SJCRH30 (cell line): Measurements from ENCODE around the gene FRMPD1. TPM values are rescaled to one million over a fixed set of nuclear protein-coding genes. Genes with fewer than 3 reads are reported as not detected.

Experiments
- DNase-seq, 2 experiments: peaks; one replicate each; pipeline ENCODE4 v3.0.0-alpha.2; 2015 to 2020
- H3K27ac ChIP-seq: fragments of 250-450 bp; sonication (Bioruptor Pico); 2 replicates; pipeline ENCODE4 v1.5.1; 2020; ENCODE audit warnings: mild to moderate bottlenecking, moderate library complexity
- H3K27me3 ChIP-seq: fragments of 250-450 bp; sonication (Bioruptor Pico); 2 replicates; pipeline ENCODE4 v1.5.1; 2020; ENCODE audit warnings: mild to moderate bottlenecking, moderate library complexity
- H3K36me3 ChIP-seq: fragments of 250-450 bp; sonication (Bioruptor Pico); 2 replicates; pipeline ENCODE4 v1.5.1; 2020; ENCODE audit warnings: mild to moderate bottlenecking, moderate library complexity
- H3K4me1 ChIP-seq: fragments of 250-450 bp; sonication (Bioruptor Pico); 2 replicates; pipeline ENCODE4 v1.5.1; 2020; ENCODE audit warnings: mild to moderate bottlenecking, moderate library complexity
- H3K4me3 ChIP-seq: fragments of 250-450 bp; sonication (Bioruptor Pico); 2 replicates; pipeline ENCODE4 v1.5.1; 2020; ENCODE audit warnings: mild to moderate bottlenecking, moderate library complexity
- H3K9me3 ChIP-seq: fragments of 250-450 bp; sonication (Bioruptor Pico); replicated peaks from 2 replicates; pipeline ENCODE4 v1.5.1; 2020; ENCODE audit warnings: mild to moderate bottlenecking, moderate library complexity
- total RNA-seq: library from RNA; depleted of rRNA; stranded (reverse); fragments of >200 nt; shearing (Covaris generic); gene quantifications from 2 replicates; pipeline ENCODE4 v1.2.3, GENCODE V29; 2014

Gene FRMPD1
- total RNA-seq, 1 experiment from 2014 or later = 6.6 TPM

DNA sequence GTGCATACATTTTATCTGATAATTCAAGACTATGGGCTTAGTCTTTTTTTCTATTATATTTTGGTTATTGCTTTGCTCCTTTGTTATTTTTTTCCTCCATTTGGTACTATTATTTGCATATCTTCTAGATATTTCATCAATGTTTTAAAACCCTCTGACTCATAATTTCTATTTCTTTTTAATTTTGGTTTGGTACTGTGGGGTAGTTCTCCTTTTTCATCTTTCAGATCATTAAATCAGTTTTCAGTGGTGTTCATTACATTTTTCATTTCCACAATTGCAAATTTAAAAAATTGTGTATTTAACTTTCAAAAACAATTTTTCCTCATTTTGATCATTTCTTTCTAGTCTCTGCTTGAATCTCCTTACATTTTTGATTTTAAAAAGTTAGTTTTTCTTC is 7.5 kb upstream of the FRMPD1 start:
- no peaks in the 10 kb centered on the region for H3K27me3 ChIP-seq
- no peak for DNase-seq

DNA sequence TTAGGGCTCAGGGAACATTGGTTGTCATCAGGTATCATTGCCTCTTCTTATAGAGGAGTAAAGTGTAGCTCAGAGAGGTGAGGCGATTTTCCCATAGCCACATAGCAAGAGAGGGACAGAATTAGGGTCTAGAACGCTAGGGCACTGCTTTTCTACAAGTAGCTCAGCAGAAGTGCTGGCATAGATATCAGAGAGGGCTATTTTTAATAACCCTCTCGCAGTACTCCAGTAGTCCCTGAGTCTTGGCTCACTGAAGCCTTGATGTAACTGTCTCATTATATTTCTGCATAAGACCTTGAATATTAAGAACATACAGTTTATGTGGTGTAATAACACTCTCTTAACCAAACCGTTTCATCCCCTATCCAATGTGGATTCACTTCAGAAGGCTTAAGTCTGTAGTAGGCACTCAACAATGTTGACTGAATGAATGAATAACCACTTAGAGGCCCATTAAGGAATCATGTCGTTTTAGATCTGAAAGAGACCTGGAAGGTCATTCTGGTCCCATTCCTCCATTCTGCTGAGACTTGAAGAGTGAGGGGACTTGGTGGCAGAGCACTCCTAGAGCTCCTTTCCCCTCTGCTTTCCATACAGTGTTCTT is 4.7 kb upstream of the FRMPD1 start:
- DNase-seq = no peak
- Histone ChIP-seq H3K27ac (no peak overlapping the region), H3K27me3 (no peaks in the 10 kb centered on the region), H3K9me3 (no peaks in the 10 kb centered on the region), H3K4me1 (peaks cover 6% of the 10 kb centered on the region; the same call in 1 of the 2 replicates), H3K4me3 (no peak overlapping the region), H3K36me3 (no peaks in the 10 kb centered on the region)

More for the DNA sequence above, 7.5 kb upstream of the FRMPD1 start:
- H3K27ac ChIP-seq = no peak overlapping the region
- H3K4me1 ChIP-seq = peaks cover 19% of the 10 kb centered on the region
- no peak overlapping the region for H3K4me3 ChIP-seq
- no peaks in the 10 kb centered on the region for H3K36me3 ChIP-seq
- H3K9me3 ChIP-seq = no peaks in the 10 kb centered on the region

DNA sequence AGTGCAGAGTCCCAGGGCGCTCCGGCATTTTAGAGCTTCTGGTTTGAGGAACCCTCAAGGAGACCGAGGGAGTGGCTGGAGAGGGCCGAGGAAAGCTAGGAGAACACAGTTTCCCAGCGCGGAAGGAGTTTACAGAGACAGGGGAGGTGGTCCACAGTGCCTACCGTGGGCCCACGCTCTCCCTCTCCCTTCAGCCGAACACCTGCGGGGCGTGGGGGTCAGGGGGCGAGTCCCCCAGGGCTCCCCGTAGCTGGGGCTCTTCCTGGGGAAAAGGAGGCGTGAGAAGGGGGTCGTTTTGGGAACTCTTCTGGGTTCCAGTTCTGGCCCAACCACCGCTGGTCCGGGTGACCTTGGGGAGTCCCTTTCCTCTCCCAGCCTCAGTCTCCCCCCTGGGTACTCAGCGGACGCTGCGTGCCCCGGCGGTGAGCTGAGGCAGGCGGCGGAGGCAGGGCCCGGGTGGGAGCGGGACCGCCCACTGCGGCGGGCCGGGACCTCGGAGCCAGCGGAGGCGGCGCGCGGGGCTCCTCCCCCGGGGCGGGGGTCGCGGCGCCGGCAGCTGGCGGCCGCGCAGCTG is 368 bp upstream of the FRMPD1 start:
- no peaks in the 10 kb centered on the region for H3K36me3 ChIP-seq
- no peak for DNase-seq
- H3K9me3 ChIP-seq = no peaks in the 10 kb centered on the region
- no peak overlapping the region for H3K27ac ChIP-seq
- H3K4me3 ChIP-seq = peak overlapping the region; percentile 77
- no peaks in the 10 kb centered on the region for H3K27me3 ChIP-seq
- H3K4me1 ChIP-seq = peaks cover 8% of the 10 kb centered on the region; the same call in 1 of the 2 replicates

DNA sequence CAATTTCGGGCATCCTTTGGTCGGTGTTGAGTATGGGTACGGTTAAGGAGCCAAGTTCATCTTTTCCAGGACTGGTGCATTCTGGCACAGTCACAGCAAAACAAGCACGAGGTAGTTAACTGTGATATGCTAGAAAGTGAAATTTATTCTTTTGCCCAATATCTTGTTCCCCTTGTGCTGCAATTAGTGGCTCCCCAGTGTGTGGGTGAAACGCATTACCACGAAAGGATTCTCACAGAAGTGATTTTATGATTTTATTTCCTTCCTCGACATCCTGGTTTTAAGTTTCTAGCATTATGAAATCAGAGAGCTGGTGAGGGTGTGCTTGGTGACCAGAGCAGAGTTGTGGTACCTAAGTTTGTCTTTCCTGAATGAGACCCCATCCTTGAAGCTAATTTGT is 1.5 kb downstream of the FRMPD1 start:
- Histone ChIP-seq H3K27ac (no peak overlapping the region), H3K4me1 (peaks cover 4% of the 10 kb centered on the region; the same call in 1 of the 2 replicates), H3K27me3 (no peaks in the 10 kb centered on the region), H3K36me3 (no peaks in the 10 kb centered on the region), H3K9me3 (no peaks in the 10 kb centered on the region), H3K4me3 (no peak overlapping the region)
- DNase-seq = no peak

DNA sequence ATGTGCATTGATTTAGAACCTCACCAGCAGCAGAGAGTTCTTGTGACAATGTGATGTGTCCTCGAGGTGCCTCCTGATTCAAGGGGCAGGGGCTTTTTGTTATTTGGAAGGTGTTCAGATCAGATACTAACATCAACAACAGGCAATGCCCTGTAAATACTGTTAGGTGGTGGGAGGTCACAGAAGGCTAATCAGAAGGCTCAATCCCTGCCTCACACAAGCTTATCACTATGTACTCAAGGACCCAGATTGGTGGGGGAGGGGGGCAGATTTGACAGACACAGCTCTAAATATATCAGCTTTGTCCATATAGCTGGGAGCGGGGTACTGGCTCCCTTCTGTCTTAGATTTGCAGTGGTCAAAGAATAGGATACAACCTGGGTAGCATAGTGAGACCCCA is 2.6 kb downstream of the FRMPD1 start:
- no peaks in the 10 kb centered on the region for H3K27me3 ChIP-seq
- H3K9me3 ChIP-seq = no peaks in the 10 kb centered on the region
- peaks cover 4% of the 10 kb centered on the region; the same call in 1 of the 2 replicates for H3K4me1 ChIP-seq
- H3K36me3 ChIP-seq = no peaks in the 10 kb centered on the region
- DNase-seq = no peak
- no peak overlapping the region for H3K27ac ChIP-seq
- no peak overlapping the region for H3K4me3 ChIP-seq

DNA sequence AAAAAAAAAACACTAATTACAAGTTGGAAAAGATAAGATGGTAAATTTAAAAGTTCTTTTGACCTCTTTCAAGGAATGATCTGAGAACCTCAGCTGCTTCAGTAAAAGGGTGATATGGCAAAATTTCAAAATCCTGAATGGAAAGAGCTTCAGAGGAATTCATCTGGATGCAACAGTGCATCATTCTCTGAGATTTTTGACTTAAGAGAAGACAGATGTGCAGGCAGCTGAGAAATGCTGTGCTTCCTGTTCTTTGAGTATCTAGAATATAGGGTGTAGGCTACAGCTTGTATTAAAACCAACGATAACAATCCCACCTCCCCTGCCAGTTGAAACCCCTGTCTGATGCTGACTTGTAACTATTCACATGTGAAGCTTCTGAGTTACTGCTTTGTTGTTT is 6.2 kb downstream of the FRMPD1 start:
- Histone ChIP-seq H3K4me3 (no peak overlapping the region), H3K27me3 (no peaks in the 10 kb centered on the region), H3K4me1 (0 out of 2 replicates have a peak, but pooled peaks cover 2% of the 10 kb centered on the region), H3K9me3 (no peaks in the 10 kb centered on the region), H3K36me3 (no peaks in the 10 kb centered on the region), H3K27ac (no peak overlapping the region)
- DNase-seq = no peak

DNA sequence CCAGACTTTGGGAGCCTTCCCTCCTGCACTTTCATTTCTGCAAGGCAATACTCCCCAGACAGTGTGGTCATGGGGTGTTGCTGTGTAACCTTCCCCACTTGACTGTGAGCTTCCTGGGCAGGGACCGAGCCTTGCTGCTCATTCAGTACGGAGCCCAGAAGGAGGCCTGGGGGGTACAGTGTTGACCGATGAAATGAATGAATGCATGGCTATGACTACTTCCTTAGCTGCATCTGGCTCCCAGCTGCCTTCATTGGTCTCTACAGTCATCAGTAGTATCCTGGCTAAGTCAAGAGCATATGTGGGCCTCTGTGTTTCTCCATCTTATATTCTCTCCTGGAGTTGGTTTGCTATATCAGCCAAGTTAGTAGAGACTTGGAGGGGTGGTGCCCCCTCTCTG is 9.9 kb downstream of the FRMPD1 start:
- no peak for DNase-seq
- no peaks in the 10 kb centered on the region for H3K36me3 ChIP-seq
- H3K27me3 ChIP-seq = no peaks in the 10 kb centered on the region
- no peak overlapping the region for H3K27ac ChIP-seq
- H3K9me3 ChIP-seq = no peaks in the 10 kb centered on the region
- H3K4me3 ChIP-seq = no peak overlapping the region
- no peaks in the 10 kb centered on the region for H3K4me1 ChIP-seq

DNA sequence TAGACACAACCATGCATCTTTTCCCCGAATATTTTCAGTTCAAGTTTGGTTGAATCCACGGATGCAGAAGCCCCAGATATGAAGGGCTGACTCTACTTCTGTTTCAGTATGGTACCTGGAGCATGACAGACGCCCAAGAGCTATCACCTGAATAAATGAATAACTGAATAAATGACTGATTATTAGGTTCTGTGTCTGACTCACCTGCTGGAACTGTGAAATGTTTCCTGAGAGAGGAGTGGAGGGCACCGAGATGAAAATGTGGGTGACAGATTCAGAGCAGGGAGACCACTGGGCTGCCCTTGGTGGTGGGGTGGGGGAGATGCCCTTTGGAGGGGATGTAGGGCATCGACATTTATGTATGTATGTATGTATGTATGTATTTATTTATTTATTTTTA is 13.2 kb downstream of the FRMPD1 start:
- no peak for DNase-seq
- no peak overlapping the region for H3K27ac ChIP-seq
- no peaks in the 10 kb centered on the region for H3K27me3 ChIP-seq
- H3K9me3 ChIP-seq = no peaks in the 10 kb centered on the region
- peaks cover 12% of the 10 kb centered on the region for H3K4me1 ChIP-seq
- H3K4me3 ChIP-seq = no peak overlapping the region
- no peaks in the 10 kb centered on the region for H3K36me3 ChIP-seq

DNA sequence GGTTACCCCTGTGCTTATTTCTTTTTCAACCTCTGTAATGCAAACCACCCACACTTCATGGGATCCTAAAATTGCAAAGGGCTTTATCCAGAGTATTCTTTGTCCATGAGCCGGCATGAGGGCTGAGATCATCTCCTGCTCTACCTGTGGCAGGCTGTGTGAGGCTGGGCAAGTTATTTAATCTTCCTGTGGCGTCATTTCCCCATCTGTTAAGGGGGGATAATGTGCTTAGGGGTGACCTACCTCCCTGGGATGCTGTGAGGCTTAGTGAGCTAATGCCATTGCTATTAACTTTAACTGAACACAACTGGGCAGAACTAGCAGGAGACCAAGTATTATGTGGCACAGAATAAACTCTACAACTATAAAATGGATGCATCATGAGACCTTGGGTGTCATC is 17.0 kb downstream of the FRMPD1 start:
- no peaks in the 10 kb centered on the region for H3K36me3 ChIP-seq
- peaks cover 18% of the 10 kb centered on the region for H3K4me1 ChIP-seq
- H3K27me3 ChIP-seq = no peaks in the 10 kb centered on the region
- peak overlapping the region; percentile 58 for H3K27ac ChIP-seq
- 0 out of 2 replicates have a peak overlapping the region, but pooled peaks have one; percentile 38 for H3K4me3 ChIP-seq
- H3K9me3 ChIP-seq = no peaks in the 10 kb centered on the region
- peak; percentile 38 to 65 for DNase-seq

DNA sequence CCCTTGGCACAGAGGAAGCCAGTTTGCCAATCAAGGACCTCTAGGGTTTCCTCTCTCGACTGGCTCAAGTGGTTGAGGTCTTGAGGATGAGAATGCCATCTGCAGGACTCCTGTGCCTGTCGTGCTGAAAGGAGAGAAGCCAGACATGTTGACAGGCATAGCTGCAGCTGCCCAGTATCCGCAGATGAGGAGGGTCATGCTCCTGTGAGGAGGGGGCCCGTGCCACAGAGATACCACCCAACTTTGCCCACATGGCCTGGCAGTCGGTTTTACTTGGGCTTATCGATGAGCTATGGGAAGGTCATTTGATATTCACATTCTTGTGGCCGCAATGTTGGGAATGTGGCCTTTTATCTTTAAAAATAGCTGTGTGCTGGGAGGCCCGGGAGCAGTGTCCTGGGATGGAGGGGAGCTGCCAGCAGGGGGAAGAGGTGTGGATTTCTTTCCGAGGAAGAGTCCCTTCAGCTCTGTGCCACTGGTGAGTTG is 17.4 kb downstream of the FRMPD1 start:
- Histone ChIP-seq H3K4me3 (peak overlapping the region; percentile 38), H3K4me1 (peaks cover 18% of the 10 kb centered on the region), H3K9me3 (no peaks in the 10 kb centered on the region), H3K36me3 (no peaks in the 10 kb centered on the region), H3K27ac (peak overlapping the region; percentile 58), H3K27me3 (no peaks in the 10 kb centered on the region)
- peak; percentile 72 to 81 for DNase-seq

DNA sequence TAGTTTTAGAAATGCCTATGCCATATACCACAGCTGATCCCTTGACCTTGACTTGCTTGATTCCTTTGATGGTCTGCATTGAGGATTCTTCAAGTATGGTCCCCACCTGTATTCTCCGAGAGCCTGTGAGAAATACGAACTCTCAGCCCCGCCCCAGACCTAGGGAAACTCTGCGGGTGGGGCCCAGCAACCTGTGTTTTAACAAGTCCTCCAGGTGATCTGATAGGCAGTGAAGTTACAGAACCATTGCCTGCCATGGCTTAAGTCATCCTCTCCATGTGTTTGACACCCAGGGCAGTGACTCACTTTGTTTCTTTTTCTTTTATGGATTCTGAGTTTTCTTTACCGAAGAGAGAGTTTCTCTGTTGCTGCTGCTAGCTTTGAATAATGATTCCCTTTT is 18.5 kb downstream of the FRMPD1 start:
- Histone ChIP-seq H3K27me3 (no peaks in the 10 kb centered on the region), H3K36me3 (no peaks in the 10 kb centered on the region), H3K4me1 (peaks cover 18% of the 10 kb centered on the region), H3K4me3 (no peak overlapping the region), H3K27ac (no peak overlapping the region), H3K9me3 (no peaks in the 10 kb centered on the region)
- DNase-seq = no peak

DNA sequence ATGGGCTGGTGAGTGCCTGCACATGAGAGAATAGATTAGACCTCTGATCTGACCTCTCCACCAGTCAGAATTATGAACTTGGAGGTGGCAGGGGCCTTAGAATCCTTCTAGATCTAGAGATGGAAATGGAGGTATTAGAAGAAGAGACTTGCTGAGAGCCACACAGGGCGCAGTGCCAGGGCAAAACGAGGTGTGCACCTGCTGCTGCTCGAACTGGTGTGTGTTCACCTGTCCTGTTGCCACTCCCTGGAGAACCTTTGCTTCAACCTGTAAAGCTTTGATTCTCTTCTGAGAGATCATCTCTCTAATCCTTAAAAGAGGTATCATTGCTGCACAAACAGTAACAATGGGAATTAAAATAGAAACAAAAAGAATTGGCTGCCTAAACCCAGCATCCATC is 24.9 kb downstream of the FRMPD1 start:
- no peak for DNase-seq
- Histone ChIP-seq H3K27ac (peak overlapping the region; percentile 91), H3K27me3 (no peaks in the 10 kb centered on the region), H3K9me3 (no peaks in the 10 kb centered on the region), H3K36me3 (no peaks in the 10 kb centered on the region), H3K4me1 (peaks cover 38% of the 10 kb centered on the region), H3K4me3 (peak overlapping the region; percentile 26)

DNA sequence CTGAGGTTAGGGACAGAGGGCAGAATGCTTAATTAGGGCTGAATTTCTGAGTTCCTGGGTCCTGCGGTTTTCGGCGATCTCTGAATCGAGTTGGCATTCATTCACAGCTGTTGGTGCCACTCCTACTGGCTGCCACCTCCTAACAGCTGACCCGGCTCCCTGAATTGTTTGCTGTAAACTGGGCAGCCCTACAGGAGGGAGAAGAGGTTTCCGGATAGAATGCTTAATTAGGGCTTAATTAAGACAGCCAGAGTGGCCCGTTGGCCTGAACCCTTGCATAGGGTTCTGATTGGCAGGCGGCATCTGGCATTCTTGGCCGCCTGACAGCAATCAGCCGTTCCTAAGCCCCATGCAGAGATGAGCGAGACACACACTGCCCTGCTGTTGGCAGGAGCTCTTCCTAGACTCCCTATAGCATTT is 25.7 kb downstream of the FRMPD1 start:
- Histone ChIP-seq H3K9me3 (no peaks in the 10 kb centered on the region), H3K27ac (peak overlapping the region; percentile 91), H3K36me3 (no peaks in the 10 kb centered on the region), H3K4me1 (peaks cover 38% of the 10 kb centered on the region), H3K4me3 (peak overlapping the region; percentile 26), H3K27me3 (no peaks in the 10 kb centered on the region)
- DNase-seq = peak; percentile 97 to 98

DNA sequence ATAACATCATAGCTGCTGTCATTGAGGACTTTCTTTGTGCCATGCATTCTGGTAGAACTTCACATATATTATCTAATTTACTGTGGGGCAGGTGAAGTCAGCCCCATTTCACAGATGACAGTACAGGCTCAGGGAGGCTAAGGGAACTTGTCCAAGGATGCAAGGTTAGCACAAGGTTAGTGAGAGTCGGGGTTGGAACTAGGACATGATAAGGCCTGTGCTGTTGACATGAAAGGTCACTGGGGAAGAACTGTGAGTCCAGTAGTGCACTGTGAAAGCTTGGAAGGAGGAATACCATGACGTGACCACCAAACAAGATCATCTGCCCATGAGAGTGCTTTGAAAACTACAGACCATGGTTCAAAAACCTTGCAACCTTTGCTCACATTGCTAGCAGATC is 26.7 kb downstream of the FRMPD1 start:
- DNase-seq = peak in 1 of 2 experiments; percentile 15
- Histone ChIP-seq H3K4me3 (no peak overlapping the region), H3K36me3 (no peaks in the 10 kb centered on the region), H3K27me3 (no peaks in the 10 kb centered on the region), H3K9me3 (no peaks in the 10 kb centered on the region), H3K4me1 (peaks cover 38% of the 10 kb centered on the region), H3K27ac (peak overlapping the region; percentile 91)

DNA sequence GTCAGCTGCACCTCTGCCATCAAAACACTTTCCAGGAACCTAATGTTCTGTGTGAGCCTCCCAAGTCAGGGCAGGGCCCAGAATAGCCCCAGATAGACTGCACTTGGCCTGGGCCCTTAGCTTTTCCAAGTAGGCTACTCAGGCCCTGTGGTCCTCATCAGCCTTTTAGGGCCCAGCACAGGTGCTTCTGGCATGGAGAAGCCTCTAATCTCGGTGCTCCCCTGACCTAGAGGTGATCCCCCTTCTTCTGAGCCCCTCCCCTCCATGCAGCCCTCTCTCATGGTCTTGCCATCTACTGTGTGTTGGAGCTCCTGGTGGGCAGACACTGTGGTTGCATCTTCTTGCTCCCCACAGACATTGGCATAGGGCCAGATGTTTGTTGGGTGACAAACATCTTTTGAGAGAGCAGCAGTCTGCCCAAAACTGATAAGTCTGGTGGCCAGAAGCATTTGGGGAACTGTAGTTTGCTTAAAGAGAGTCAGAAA is 28.1 kb downstream of the FRMPD1 start:
- DNase-seq = peak; percentile 27 to 41
- H3K27me3 ChIP-seq = no peaks in the 10 kb centered on the region

More for the DNA sequence above, 28.1 kb downstream of the FRMPD1 start:
- Histone ChIP-seq H3K9me3 (no peaks in the 10 kb centered on the region), H3K36me3 (no peaks in the 10 kb centered on the region), H3K4me3 (no peak overlapping the region), H3K27ac (no peak overlapping the region), H3K4me1 (peaks cover 38% of the 10 kb centered on the region)
